Skeletal muscle tissue (tissue), 4 donors: Measurements from ENCODE around the gene PLEKHA8. TPM values are rescaled to one million over a fixed set of nuclear protein-coding genes. Genes with fewer than 3 reads are reported as not detected.
A peak's percentile ranks its signal among the peaks of the same experiment; 100 is the strongest.
"Not testable (repeated sequence)": the region's sequence is repeated elsewhere in the genome, so short reads cannot be mapped to it uniquely, and the experiment has no call there.

ENCODE experiments used
- H3K27ac ChIP-seq: one replicate; pipeline ENCODE4 v1.7.0; 2013; ENCODE audit warnings: mild to moderate bottlenecking, low read depth, low read length, inconsistent platforms
- H3K27me3 ChIP-seq, 3 donors: one replicate each; pipeline ENCODE4 v1.7.0; 2013; ENCODE audit warnings: low read length in 3 of 3; ENCODE audit not compliant: control insufficient read depth in 3 of 3, insufficient read depth in 3 of 3
- H3K36me3 ChIP-seq, 3 donors: one replicate each; pipeline ENCODE4 v1.7.0; 2013; ENCODE audit warnings: low read length in 3 of 3; ENCODE audit not compliant: control insufficient read depth in 3 of 3, insufficient read depth in 3 of 3
- H3K4me1 ChIP-seq, 3 donors: one replicate each; pipeline ENCODE4 v1.7.0; 2013; ENCODE audit warnings: low read length in 3 of 3, mild to moderate bottlenecking in 3 of 3; ENCODE audit not compliant: control insufficient read depth in 3 of 3, insufficient read depth in 3 of 3
- H3K4me3 ChIP-seq, 3 donors: one replicate each; pipeline ENCODE4 v1.7.0; 2013; ENCODE audit warnings: low read length in 3 of 3
- H3K9ac ChIP-seq, 3 donors: one replicate each; pipeline ENCODE4 v1.7.0; 2013; ENCODE audit warnings: low read length in 3 of 3, mild to moderate bottlenecking in 3 of 3, moderate library complexity in 2 of 3, low read depth in 1 of 3
- H3K9me3 ChIP-seq, 3 donors: one replicate each; pipeline ENCODE4 v1.7.0; 2013; ENCODE audit warnings: low read length in 3 of 3; ENCODE audit not compliant: control insufficient read depth in 3 of 3
- total RNA-seq: library from RNA; depleted of rRNA; stranded (reverse); fragments of >200 nt; gene quantifications from one replicate; pipeline ENCODE4 v1.2.3, GENCODE V29; 2014
- donor health status: Osteomylitis.

Gene PLEKHA8
- total RNA-seq, 1 donor from 2014 or later: 6.8 TPM

GRCh38 chr7:30090111-30090510 lies 61.9 kb downstream of the PLEKHA8 start:
- Histone ChIP-seq H3K36me3 (no peaks in the 10 kb centered on the region), H3K27me3 (no peaks in the 10 kb centered on the region), H3K4me1 (peaks cover 2 to 14% (median 12%) of the 10 kb centered on the region in 3 donors), H3K27ac (no peak overlapping the region), H3K9ac (no peak overlapping the region), H3K9me3 (no peaks in the 10 kb centered on the region), H3K4me3 (no peak overlapping the region)

- Histone ChIP-seq H3K27ac (peak overlapping the region; percentile 40), H3K9ac (no peak overlapping the region), H3K4me3 (no peak overlapping the region)
Measured at GRCh38 chr7:30091491-30091912, 63.3 kb downstream of the PLEKHA8 start.

GRCh38 chr7:30091987-30092386 lies 63.8 kb downstream of the PLEKHA8 start:
- Histone ChIP-seq H3K36me3 (no peaks in the 10 kb centered on the region), H3K27ac (peak overlapping the region; percentile 40), H3K9ac (no peak overlapping the region), H3K9me3 (no peaks in the 10 kb centered on the region), H3K4me3 (no peak overlapping the region), H3K4me1 (peaks cover 2 to 14% (median 12%) of the 10 kb centered on the region in 3 donors), H3K27me3 (no peaks in the 10 kb centered on the region)

More at GRCh38 chr7:30091491-30091912, 63.3 kb downstream of the PLEKHA8 start:
- Histone ChIP-seq H3K9me3 (no peaks in the 10 kb centered on the region), H3K4me1 (peaks cover 2 to 14% (median 12%) of the 10 kb centered on the region in 3 donors), H3K27me3 (no peaks in the 10 kb centered on the region), H3K36me3 (no peaks in the 10 kb centered on the region)

GRCh38 chr7:30093420-30093952 lies 65.3 kb downstream of the PLEKHA8 start:
- Histone ChIP-seq H3K9me3 (no peaks in the 10 kb centered on the region), H3K27ac (no peak overlapping the region), H3K27me3 (no peaks in the 10 kb centered on the region), H3K9ac (no peak overlapping the region), H3K36me3 (no peaks in the 10 kb centered on the region), H3K4me1 (peaks cover 2 to 14% (median 12%) of the 10 kb centered on the region in 3 donors), H3K4me3 (no peak overlapping the region)

- H3K27me3 ChIP-seq, H3K4me1 ChIP-seq, H3K4me3 ChIP-seq: not testable (repeated sequence)
Measured at GRCh38 chr7:30098599-30098998, 70.4 kb downstream of the PLEKHA8 start.

GRCh38 chr7:30102281-30102680 lies 74.1 kb downstream of the PLEKHA8 start:
- no peak overlapping the region for H3K4me3 ChIP-seq
- no peak overlapping the region for H3K9ac ChIP-seq
- no peaks in the 10 kb centered on the region for H3K4me1 ChIP-seq
- H3K36me3 ChIP-seq: no peaks in the 10 kb centered on the region
- H3K27me3 ChIP-seq: no peaks in the 10 kb centered on the region
- H3K27ac ChIP-seq: no peak overlapping the region
- no peaks in the 10 kb centered on the region for H3K9me3 ChIP-seq

More at GRCh38 chr7:30098599-30098998, 70.4 kb downstream of the PLEKHA8 start:
- H3K27ac ChIP-seq, H3K36me3 ChIP-seq, H3K9me3 ChIP-seq, H3K9ac ChIP-seq: not testable (repeated sequence)

- H3K9me3 ChIP-seq: no peaks in the 10 kb centered on the region
- H3K36me3 ChIP-seq: no peaks in the 10 kb centered on the region
- H3K27me3 ChIP-seq: no peaks in the 10 kb centered on the region
Measured at GRCh38 chr7:30104157-30104556, 75.9 kb downstream of the PLEKHA8 start.

GRCh38 chr7:30112103-30112713 lies 84.0 kb downstream of the PLEKHA8 start:
- Histone ChIP-seq H3K9ac (no peak overlapping the region), H3K4me1 (peaks cover 10 to 18% (median 10%) of the 10 kb centered on the region in 3 donors), H3K9me3 (peaks cover 0 to 2% (median 0%) of the 10 kb centered on the region in 3 donors), H3K36me3 (no peaks in the 10 kb centered on the region), H3K4me3 (no peak overlapping the region), H3K27me3 (no peaks in the 10 kb centered on the region), H3K27ac (no peak overlapping the region)

More at GRCh38 chr7:30104157-30104556, 75.9 kb downstream of the PLEKHA8 start:
- H3K27ac ChIP-seq: no peak overlapping the region
- H3K4me3 ChIP-seq: no peak overlapping the region
- H3K9ac ChIP-seq: no peak overlapping the region
- no peaks in the 10 kb centered on the region for H3K4me1 ChIP-seq

- Histone ChIP-seq H3K9ac (no peak overlapping the region), H3K4me1 (peaks cover 10 to 18% (median 12%) of the 10 kb centered on the region in 3 donors), H3K36me3 (no peaks in the 10 kb centered on the region), H3K4me3 (no peak overlapping the region), H3K27ac (no peak overlapping the region), H3K9me3 (peaks cover 0 to 2% (median 0%) of the 10 kb centered on the region in 3 donors), H3K27me3 (no peaks in the 10 kb centered on the region)
Measured at GRCh38 chr7:30113144-30113543, 84.9 kb downstream of the PLEKHA8 start.

- H3K4me1 ChIP-seq: peaks cover 10 to 18% (median 12%) of the 10 kb centered on the region in 3 donors
- H3K36me3 ChIP-seq: no peaks in the 10 kb centered on the region
- H3K9me3 ChIP-seq: peaks cover 0 to 2% (median 0%) of the 10 kb centered on the region in 3 donors
- no peak overlapping the region for H3K4me3 ChIP-seq
- H3K27ac ChIP-seq: no peak overlapping the region
- no peaks in the 10 kb centered on the region for H3K27me3 ChIP-seq
- no peak overlapping the region for H3K9ac ChIP-seq
Measured at GRCh38 chr7:30114536-30115238, 86.5 kb downstream of the PLEKHA8 start.
